ENCODE results near the gene CACNG5.

CACNG5 gene

GRCh38 chr17:66839616-66840015, 4.7 kb downstream of the CACNG5 start:
- H3K4me3 ChIP-seq (replicated peaks; ENCODE audit: low read depth, low read length), result no peak overlapping the region
- DNase-seq (ENCODE audit: low read depth), result no peak
- no peak for TF ChIP-seq CTCF (IDR thresholded peaks at IDR 0.05; ENCODE audit: low read length, missing control alignments)

GRCh38 chr17:66840061-66840460, 5.1 kb downstream of the CACNG5 start:
- TF ChIP-seq CTCF (IDR thresholded peaks at IDR 0.05; ENCODE audit: low read length, missing control alignments), result no peak
- no peak for DNase-seq (ENCODE audit: low read depth)
- no peak overlapping the region for H3K4me3 ChIP-seq (replicated peaks; ENCODE audit: low read depth, low read length)

GRCh38 chr17:66841328-66841727, 6.4 kb downstream of the CACNG5 start:
- no peak for DNase-seq (ENCODE audit: low read depth)
- no peak for TF ChIP-seq CTCF (IDR thresholded peaks at IDR 0.05; ENCODE audit: low read length, missing control alignments)
- H3K4me3 ChIP-seq (replicated peaks; ENCODE audit: low read depth, low read length), result no peak overlapping the region

GRCh38 chr17:66841744-66842143, 6.8 kb downstream of the CACNG5 start:
- no peak overlapping the region for H3K4me3 ChIP-seq (replicated peaks; ENCODE audit: low read depth, low read length)
- TF ChIP-seq CTCF (IDR thresholded peaks at IDR 0.05; ENCODE audit: low read length, missing control alignments), result no peak
- DNase-seq (ENCODE audit: low read depth), result no peak

- H3K4me3 ChIP-seq (replicated peaks; ENCODE audit: low read depth, low read length), result no peak overlapping the region
- no peak for DNase-seq (ENCODE audit: low read depth)
- no peak for TF ChIP-seq CTCF (IDR thresholded peaks at IDR 0.05; ENCODE audit: low read length, missing control alignments)
Observed at GRCh38 chr17:66842505-66842904, 7.6 kb downstream of the CACNG5 start.

GRCh38 chr17:66842959-66843358, 8.0 kb downstream of the CACNG5 start:
- H3K4me3 ChIP-seq (replicated peaks; ENCODE audit: low read depth, low read length), result no peak overlapping the region
- DNase-seq (ENCODE audit: low read depth), result no peak
- no peak for TF ChIP-seq CTCF (IDR thresholded peaks at IDR 0.05; ENCODE audit: low read length, missing control alignments)

GRCh38 chr17:66843627-66844026, 8.7 kb downstream of the CACNG5 start:
- TF ChIP-seq CTCF (IDR thresholded peaks at IDR 0.05; ENCODE audit: low read length, missing control alignments), result no peak
- H3K4me3 ChIP-seq (replicated peaks; ENCODE audit: low read depth, low read length), result no peak overlapping the region
- DNase-seq (ENCODE audit: low read depth), result no peak

Data from fibroblast of pulmonary artery (primary cell).